Chondrocyte (in vitro differentiated cells): ENCODE results near the gene ZNF835. TPM values are rescaled to one million over a fixed set of nuclear protein-coding genes. Genes with fewer than 3 reads are reported as not detected.

ENCODE experiments used
- DNase-seq: peaks from one replicate; pipeline ENCODE4 v3.0.0; 2021; ENCODE audit warnings: mixed read lengths, low spot score
- H3K27ac Mint-ChIP-seq: one replicate; pipeline ENCODE4 v1.8.0; 2021; ENCODE audit warnings: mild to moderate bottlenecking, moderate library complexity, mixed read lengths; ENCODE audit not compliant: unreplicated experiment
- H3K27me3 Mint-ChIP-seq: 2 replicates; pipeline ENCODE4 v1.8.0; 2021; ENCODE audit warnings: low read depth, mixed read lengths
- H3K36me3 Mint-ChIP-seq: 2 replicates; pipeline ENCODE4 v1.8.0; 2021; ENCODE audit warnings: low read depth, mixed read lengths
- H3K4me1 Mint-ChIP-seq: 2 replicates; pipeline ENCODE4 v1.8.0; 2021; ENCODE audit warnings: low read depth, mild to moderate bottlenecking, mixed read lengths
- H3K4me3 Mint-ChIP-seq: one replicate; pipeline ENCODE4 v1.8.0; 2021; ENCODE audit warnings: mild to moderate bottlenecking, moderate library complexity, mixed read lengths; ENCODE audit not compliant: unreplicated experiment
- H3K9me3 Mint-ChIP-seq: 2 replicates; pipeline ENCODE4 v1.8.0; 2021; ENCODE audit warnings: low read depth, mixed read lengths
- total RNA-seq: library from RNA; stranded (reverse); gene quantifications from 3 replicates; pipeline ENCODE4 v1.2.1, GENCODE V29; 2021
- TF ChIP-seq, protein P1 (sequence below): fragments of 200-600 bp; sonication (generic); IDR thresholded peaks from 2 replicates; pipeline ENCODE4 v1.5.0; 2021; ENCODE audit warnings: antibody characterized with exemption, mild to moderate bottlenecking, moderate library complexity

ZNF835 gene
- total RNA-seq, 1 donor from 2014 or later = not detected

DNA sequence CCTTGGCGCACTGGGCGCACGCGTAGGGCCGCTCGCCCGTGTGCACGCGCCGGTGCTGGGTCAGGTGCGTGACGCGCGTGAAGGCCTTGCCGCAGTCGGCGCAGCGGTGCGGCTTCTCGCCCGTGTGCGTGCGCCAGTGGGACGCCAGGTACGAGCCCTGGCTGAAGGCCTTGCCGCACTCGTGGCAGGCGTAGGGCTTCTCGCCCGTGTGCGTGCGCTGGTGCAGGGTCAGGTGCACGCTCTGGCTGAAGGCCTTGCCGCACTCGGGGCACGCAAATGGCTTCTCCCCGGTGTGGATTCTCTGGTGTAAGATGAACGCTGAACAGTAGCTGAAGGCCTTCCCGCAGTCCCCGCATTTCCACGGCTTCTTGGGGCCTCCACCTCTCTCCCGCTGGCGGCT, 7.0 kb downstream of the ZNF835 start:
- Mint-ChIP-seq H3K4me1 (no peaks in the 10 kb centered on the region), H3K27me3 (no peaks in the 10 kb centered on the region), H3K27ac (no peak overlapping the region), H3K36me3 (no peaks in the 10 kb centered on the region), H3K9me3 (peaks cover 49% of the 10 kb centered on the region), H3K4me3 (no peak overlapping the region)
- TF ChIP-seq, protein P1, sequence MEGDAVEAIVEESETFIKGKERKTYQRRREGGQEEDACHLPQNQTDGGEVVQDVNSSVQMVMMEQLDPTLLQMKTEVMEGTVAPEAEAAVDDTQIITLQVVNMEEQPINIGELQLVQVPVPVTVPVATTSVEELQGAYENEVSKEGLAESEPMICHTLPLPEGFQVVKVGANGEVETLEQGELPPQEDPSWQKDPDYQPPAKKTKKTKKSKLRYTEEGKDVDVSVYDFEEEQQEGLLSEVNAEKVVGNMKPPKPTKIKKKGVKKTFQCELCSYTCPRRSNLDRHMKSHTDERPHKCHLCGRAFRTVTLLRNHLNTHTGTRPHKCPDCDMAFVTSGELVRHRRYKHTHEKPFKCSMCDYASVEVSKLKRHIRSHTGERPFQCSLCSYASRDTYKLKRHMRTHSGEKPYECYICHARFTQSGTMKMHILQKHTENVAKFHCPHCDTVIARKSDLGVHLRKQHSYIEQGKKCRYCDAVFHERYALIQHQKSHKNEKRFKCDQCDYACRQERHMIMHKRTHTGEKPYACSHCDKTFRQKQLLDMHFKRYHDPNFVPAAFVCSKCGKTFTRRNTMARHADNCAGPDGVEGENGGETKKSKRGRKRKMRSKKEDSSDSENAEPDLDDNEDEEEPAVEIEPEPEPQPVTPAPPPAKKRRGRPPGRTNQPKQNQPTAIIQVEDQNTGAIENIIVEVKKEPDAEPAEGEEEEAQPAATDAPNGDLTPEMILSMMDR = no peak
- no peak for DNase-seq

DNA sequence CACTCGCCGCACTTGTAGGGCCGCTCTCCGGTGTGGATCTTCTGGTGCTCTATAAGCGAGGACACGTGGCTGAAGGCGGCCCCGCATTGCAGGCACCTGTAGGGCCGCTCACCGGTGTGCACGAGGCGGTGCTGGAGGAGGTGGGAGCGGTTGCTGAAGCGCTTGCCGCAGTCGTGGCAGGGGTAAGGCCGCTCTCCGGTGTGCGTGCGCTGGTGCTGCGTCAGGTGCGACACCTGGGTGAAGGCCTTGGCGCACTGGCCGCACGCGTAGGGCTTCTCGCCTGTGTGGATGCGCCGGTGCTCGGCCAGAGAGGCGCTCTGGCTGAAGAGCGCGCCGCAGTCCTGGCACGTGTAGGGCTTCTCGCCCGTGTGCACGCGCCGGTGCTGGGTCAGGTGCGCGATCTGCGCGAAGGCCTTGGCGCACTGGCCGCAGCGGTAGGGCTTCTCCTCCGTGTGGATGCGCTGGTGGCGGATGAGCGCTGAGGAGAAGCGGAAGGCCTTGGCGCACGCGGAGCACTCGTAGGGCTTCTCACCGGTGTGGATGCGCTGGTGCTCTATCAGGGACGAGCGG, 7.5 kb downstream of the ZNF835 start:
- DNase-seq = no peak
- H3K27ac Mint-ChIP-seq = no peak overlapping the region
- H3K36me3 Mint-ChIP-seq = peaks cover 1% of the 10 kb centered on the region
- H3K27me3 Mint-ChIP-seq = no peaks in the 10 kb centered on the region
- no peak overlapping the region for H3K4me3 Mint-ChIP-seq
- TF ChIP-seq, protein P1 = no peak
- H3K9me3 Mint-ChIP-seq = peaks cover 52% of the 10 kb centered on the region
- no peaks in the 10 kb centered on the region for H3K4me1 Mint-ChIP-seq

DNA sequence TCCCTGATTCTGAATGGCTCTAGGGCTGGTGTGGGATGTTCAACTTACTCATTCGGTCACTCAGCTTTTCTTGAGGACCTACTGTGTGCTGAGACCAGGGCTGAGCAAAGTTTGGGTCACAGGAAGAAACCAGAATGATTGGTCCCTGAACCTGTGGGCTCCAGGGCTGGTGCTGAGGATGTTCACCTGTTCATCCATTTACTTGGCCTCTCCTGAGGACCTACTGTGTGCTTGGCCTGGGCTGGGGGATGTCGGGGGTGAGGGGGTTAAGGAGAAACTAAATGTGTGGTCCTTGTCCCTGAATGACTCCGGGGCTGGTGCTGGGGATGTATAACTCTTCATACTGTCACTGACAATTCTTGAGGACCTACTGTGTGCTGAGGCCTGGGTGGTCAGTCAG, 10.3 kb downstream of the ZNF835 start:
- TF ChIP-seq, protein P1 = no peak
- no peak for DNase-seq
- Mint-ChIP-seq H3K27me3 (no peaks in the 10 kb centered on the region), H3K4me1 (no peaks in the 10 kb centered on the region), H3K9me3 (peaks cover 44% of the 10 kb centered on the region), H3K4me3 (no peak overlapping the region), H3K27ac (no peak overlapping the region), H3K36me3 (peaks cover 1% of the 10 kb centered on the region)

DNA sequence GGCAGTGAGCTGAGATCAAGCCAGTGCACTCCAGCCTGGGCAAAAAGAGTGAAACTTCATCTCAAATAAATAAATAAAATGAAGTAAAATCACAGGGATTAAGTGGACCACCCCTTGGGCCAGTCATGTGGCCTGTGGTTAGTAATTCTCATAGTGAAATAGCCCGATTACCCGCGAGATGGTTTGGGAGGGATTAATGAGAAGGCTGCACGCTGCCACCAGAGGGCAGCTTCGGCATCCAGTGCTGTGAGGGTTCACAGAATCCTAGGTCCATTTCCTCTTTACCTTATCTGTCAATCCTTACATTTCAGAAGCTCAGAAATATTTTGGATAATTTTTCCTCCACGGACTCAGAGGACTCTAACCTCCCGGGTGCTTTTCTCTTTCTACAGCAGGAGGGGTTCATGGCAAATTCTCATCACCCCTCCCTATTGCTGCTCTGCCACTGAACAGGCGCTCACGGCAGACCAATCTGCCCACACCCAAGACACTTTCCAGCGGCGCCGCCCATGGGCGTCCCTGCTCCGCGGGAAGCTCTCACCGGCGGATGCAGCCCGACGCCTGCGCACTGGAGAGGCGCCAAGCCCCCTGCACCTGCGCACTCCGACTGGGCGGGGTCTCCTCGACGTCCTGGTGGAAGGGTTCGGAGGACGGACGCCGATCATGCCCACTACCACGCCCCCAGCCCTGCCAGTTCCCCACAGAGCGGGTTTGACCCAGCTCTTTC, 11.0 kb downstream of the ZNF835 start:
- H3K27me3 Mint-ChIP-seq = no peaks in the 10 kb centered on the region
- H3K9me3 Mint-ChIP-seq = peaks cover 43% of the 10 kb centered on the region
- no peak for DNase-seq
- H3K27ac Mint-ChIP-seq = no peak overlapping the region
- TF ChIP-seq, protein P1 = no peak
- peaks cover 1% of the 10 kb centered on the region for H3K36me3 Mint-ChIP-seq
- no peak overlapping the region for H3K4me3 Mint-ChIP-seq
- no peaks in the 10 kb centered on the region for H3K4me1 Mint-ChIP-seq

DNA sequence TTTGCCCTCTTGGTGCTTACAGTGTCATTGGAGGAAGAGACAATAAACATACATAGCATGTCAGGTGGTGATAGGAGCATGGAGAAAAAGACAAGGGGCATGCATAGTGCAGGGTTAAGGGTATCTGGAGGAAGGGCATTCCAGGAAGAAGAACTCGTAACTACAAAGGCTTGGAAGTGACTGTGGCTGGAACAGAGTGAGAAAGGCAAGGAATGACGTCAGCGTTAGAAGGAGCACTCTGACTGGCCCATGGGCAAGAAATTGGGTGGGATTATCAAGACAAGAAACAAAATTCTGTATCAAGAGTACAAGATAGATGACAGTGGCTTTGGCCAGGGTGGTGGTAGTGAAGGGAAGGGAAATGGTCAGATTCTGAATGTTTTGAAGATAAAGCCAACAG, 17.4 kb downstream of the ZNF835 start:
- Mint-ChIP-seq H3K4me3 (no peak overlapping the region), H3K27me3 (no peaks in the 10 kb centered on the region), H3K9me3 (peaks cover 45% of the 10 kb centered on the region), H3K36me3 (peaks cover 3% of the 10 kb centered on the region), H3K4me1 (no peaks in the 10 kb centered on the region), H3K27ac (no peak overlapping the region)
- DNase-seq = no peak
- TF ChIP-seq, protein P1 = no peak
